SK-N-MC (cell line): ENCODE measurements around the gene SKA3.
"Not testable (repeated sequence)": the region's sequence is repeated elsewhere in the genome, so short reads cannot be mapped to it uniquely, and the experiment has no call there.

Experiments
- EZH2 ChIP-seq: fragments of 200-600 bp; sonication (generic); IDR thresholded peaks from one replicate; pipeline ENCODE4 v1.6.1; 2017; ENCODE audit warnings: antibody characterized with exemption
- FOXP2 ChIP-seq: optimal IDR thresholded peaks from 2 replicates; pipeline ENCODE3; 2011; ENCODE audit warnings: mild to moderate bottlenecking, moderate library complexity; ENCODE audit not compliant: insufficient read depth; ENCODE audit errors: extremely low read length, control extremely low read depth
- POLR2AphosphoS5 ChIP-seq: IDR thresholded peaks from 2 replicates; pipeline ENCODE4 v1.6.1; 2012; ENCODE audit warnings: mild to moderate bottlenecking, low read depth, low read length, borderline replicate concordance

- not testable (repeated sequence) for TF ChIP-seq EZH2, POLR2AphosphoS5, FOXP2
Measured at GRCh38 chr13:21165606-21166005, 10.7 kb downstream of the SKA3 start.
